Naive B cell (primary cell): Measurements from ENCODE around the gene SPRY1. TPM values are rescaled to one million over a fixed set of nuclear protein-coding genes. Genes with fewer than 3 reads are reported as not detected.

Experiments used
- ATAC-seq, 2 donors: fragments of 150-1000 bp; cut with Tn5 transposase; 2 replicates each; pipeline ENCODE4 v1.10.0; 2021; ENCODE audit warnings: low read depth in 2 of 2, mild to moderate bottlenecking in 2 of 2, moderate library complexity in 2 of 2
- DNase-seq: peaks from one replicate; pipeline ENCODE4 v3.0.0; 2022
- H3K27ac Mint-ChIP-seq, 6 donors: one replicate each; pipeline ENCODE4 v1.8.0; 2020 to 2022; ENCODE audit warnings: mild to moderate bottlenecking in 6 of 6, mixed read lengths in 6 of 6, moderate library complexity in 5 of 6, inconsistent platforms in 2 of 6
- H3K27me3 Mint-ChIP-seq, 3 donors: one replicate each; pipeline ENCODE4 v1.8.0; 2021 to 2022; ENCODE audit warnings: mixed read lengths in 3 of 3, mild to moderate bottlenecking in 1 of 3
- H3K36me3 Mint-ChIP-seq, 2 donors: one replicate each; pipeline ENCODE4 v1.8.0; 2020 to 2022; ENCODE audit warnings: mixed read lengths in 2 of 2, inconsistent platforms in 1 of 2, mild to moderate bottlenecking in 1 of 2
- H3K4me1 Mint-ChIP-seq, 3 donors: one replicate each; pipeline ENCODE4 v1.8.0; 2020 to 2022; ENCODE audit warnings: mixed read lengths in 3 of 3, inconsistent platforms in 1 of 3, mild to moderate bottlenecking in 1 of 3, moderate library complexity in 1 of 3
- H3K4me3 Mint-ChIP-seq, 8 donors: one replicate each; pipeline ENCODE4 v1.8.0; 2020 to 2022; ENCODE audit warnings: mild to moderate bottlenecking in 8 of 8, mixed read lengths in 8 of 8, moderate library complexity in 8 of 8, inconsistent platforms in 2 of 8
- H3K9me3 Mint-ChIP-seq, 7 donors: one replicate each; pipeline ENCODE4 v1.8.0; 2020 to 2022; ENCODE audit warnings: mixed read lengths in 7 of 7, mild to moderate bottlenecking in 5 of 7, inconsistent platforms in 2 of 7, moderate library complexity in 1 of 7
- polyA plus RNA-seq, 6 donors: library from polyadenylated mRNA; unstranded; fragments of 300-500 nt; fragmentation: Illumina TruSeq; gene quantifications; one replicate each; pipeline ENCODE4 v1.2.3, GENCODE V29; 2021; ENCODE audit warnings: low read depth in 6 of 6

SPRY1 gene
- polyA plus RNA-seq, 6 donors from 2014 or later: 24.3 to 44.1 (median 31.5) TPM

- H3K9me3 Mint-ChIP-seq: no peaks in the 10 kb centered on the region
- no peaks in the 10 kb centered on the region for H3K4me1 Mint-ChIP-seq
These were observed 10.0 kb upstream of the SPRY1 start for GRCh38 chr4:123386609-123387008.

GRCh38 chr4:123390846-123391456 is 5.6 kb upstream of the SPRY1 start:
- H3K27ac Mint-ChIP-seq: no peak overlapping the region
- ATAC-seq (peak; percentile 37 to 51), DNase-seq (peak; percentile 38)
- no peaks in the 10 kb centered on the region for H3K4me1 Mint-ChIP-seq
- no peaks in the 10 kb centered on the region for H3K27me3 Mint-ChIP-seq
- no peak overlapping the region for H3K4me3 Mint-ChIP-seq
- H3K36me3 Mint-ChIP-seq: no peaks in the 10 kb centered on the region
- no peaks in the 10 kb centered on the region for H3K9me3 Mint-ChIP-seq

More at GRCh38 chr4:123386609-123387008, 10.0 kb upstream of the SPRY1 start:
- peaks cover 0 to 4% (median 0%) of the 10 kb centered on the region in 3 donors for H3K27me3 Mint-ChIP-seq
- H3K36me3 Mint-ChIP-seq: no peaks in the 10 kb centered on the region
- no peak overlapping the region for H3K27ac Mint-ChIP-seq
- DNase-seq (no peak), ATAC-seq (no peak)
- no peak overlapping the region for H3K4me3 Mint-ChIP-seq

GRCh38 chr4:123393721-123394120 is 2.9 kb upstream of the SPRY1 start:
- H3K27ac Mint-ChIP-seq: peak overlapping the region in 2 of 6 donors; percentile 24 to 44
- no peak overlapping the region for H3K4me3 Mint-ChIP-seq
- no peaks in the 10 kb centered on the region for H3K9me3 Mint-ChIP-seq
- ATAC-seq (no peak), DNase-seq (no peak)
- peaks cover 6 to 8% (median 8%) of the 10 kb centered on the region in 3 donors for H3K4me1 Mint-ChIP-seq
- no peaks in the 10 kb centered on the region for H3K36me3 Mint-ChIP-seq
- H3K27me3 Mint-ChIP-seq: no peaks in the 10 kb centered on the region

GRCh38 chr4:123397144-123398065 is 810 bp downstream of the SPRY1 start:
- Mint-ChIP-seq H3K4me1 (peaks cover 20 to 38% (median 32%) of the 10 kb centered on the region in 3 donors), H3K27ac (peak overlapping the region; percentile 77 to 96 (median 86)), H3K36me3 (peaks cover 2% of the 10 kb centered on the region in 2 donors), H3K4me3 (peak overlapping the region; percentile 77 to 98 (median 92)), H3K9me3 (no peaks in the 10 kb centered on the region), H3K27me3 (no peaks in the 10 kb centered on the region)
- DNase-seq (peak; percentile 67), ATAC-seq (peak; percentile 34 to 39)

- H3K4me1 Mint-ChIP-seq: peaks cover 25 to 40% (median 39%) of the 10 kb centered on the region in 3 donors
- ATAC-seq (peak; percentile 66 to 67), DNase-seq (peak; percentile 76)
- peak overlapping the region; percentile 88 to 98 (median 96) for H3K27ac Mint-ChIP-seq
- H3K4me3 Mint-ChIP-seq: peak overlapping the region; percentile 87 to 98 (median 96)
- no peaks in the 10 kb centered on the region for H3K27me3 Mint-ChIP-seq
- H3K36me3 Mint-ChIP-seq: peaks cover 11% of the 10 kb centered on the region in 2 donors
- no peaks in the 10 kb centered on the region for H3K9me3 Mint-ChIP-seq
These were observed 1.7 kb downstream of the SPRY1 start for GRCh38 chr4:123398066-123398852.

GRCh38 chr4:123398853-123399626 is 2.4 kb downstream of the SPRY1 start:
- Mint-ChIP-seq H3K36me3 (peaks cover 12 to 17% of the 10 kb centered on the region in 2 donors), H3K4me1 (peaks cover 25 to 40% (median 39%) of the 10 kb centered on the region in 3 donors), H3K9me3 (no peaks in the 10 kb centered on the region), H3K27ac (peak overlapping the region; percentile 88 to 98 (median 96)), H3K27me3 (no peaks in the 10 kb centered on the region), H3K4me3 (peak overlapping the region; percentile 80 to 98 (median 95))
- peak; percentile 50 to 54 for ATAC-seq
- peak; percentile 56 for DNase-seq

GRCh38 chr4:123399627-123400358 is 3.2 kb downstream of the SPRY1 start:
- H3K9me3 Mint-ChIP-seq: no peaks in the 10 kb centered on the region
- peak; percentile 17 for DNase-seq
- H3K27me3 Mint-ChIP-seq: no peaks in the 10 kb centered on the region
- H3K4me3 Mint-ChIP-seq: peak overlapping the region; percentile 80 to 98 (median 95)
- H3K36me3 Mint-ChIP-seq: peaks cover 12 to 19% of the 10 kb centered on the region in 2 donors
- H3K4me1 Mint-ChIP-seq: peaks cover 25 to 40% (median 39%) of the 10 kb centered on the region in 3 donors
- ATAC-seq: no peak
- H3K27ac Mint-ChIP-seq: peak overlapping the region; percentile 49 to 98 (median 95)

- ATAC-seq (no peak), DNase-seq (no peak)
- H3K9me3 Mint-ChIP-seq: no peaks in the 10 kb centered on the region
- H3K4me1 Mint-ChIP-seq: peaks cover 22 to 36% (median 36%) of the 10 kb centered on the region in 3 donors
- H3K4me3 Mint-ChIP-seq: peak overlapping the region in 5 of 8 donors; percentile 37 to 74 (median 58)
- H3K27me3 Mint-ChIP-seq: no peaks in the 10 kb centered on the region
- peak overlapping the region in 1 of 6 donors; percentile 47 for H3K27ac Mint-ChIP-seq
- peaks cover 12 to 19% of the 10 kb centered on the region in 2 donors for H3K36me3 Mint-ChIP-seq
These were observed 4.9 kb downstream of the SPRY1 start for GRCh38 chr4:123401271-123402120.

- DNase-seq (no peak), ATAC-seq (no peak)
- peaks cover 12 to 19% of the 10 kb centered on the region in 2 donors for H3K36me3 Mint-ChIP-seq
- H3K27me3 Mint-ChIP-seq: no peaks in the 10 kb centered on the region
- no peaks in the 10 kb centered on the region for H3K9me3 Mint-ChIP-seq
- H3K4me3 Mint-ChIP-seq: peak overlapping the region in 1 of 8 donors; percentile 36
- peaks cover 19 to 33% (median 33%) of the 10 kb centered on the region in 3 donors for H3K4me1 Mint-ChIP-seq
- H3K27ac Mint-ChIP-seq: peak overlapping the region in 1 of 6 donors; percentile 77
These were observed 5.5 kb downstream of the SPRY1 start for GRCh38 chr4:123402121-123402465.

- Mint-ChIP-seq H3K27me3 (no peaks in the 10 kb centered on the region), H3K36me3 (peaks cover 12 to 19% of the 10 kb centered on the region in 2 donors), H3K4me3 (peak overlapping the region in 1 of 8 donors; percentile 28), H3K4me1 (peaks cover 19 to 33% (median 31%) of the 10 kb centered on the region in 3 donors), H3K27ac (no peak overlapping the region), H3K9me3 (no peaks in the 10 kb centered on the region)
- ATAC-seq: no peak
- DNase-seq: no peak
These were observed 6.5 kb downstream of the SPRY1 start for GRCh38 chr4:123403080-123403604.

- no peak for ATAC-seq
- peaks cover 16 to 26% (median 24%) of the 10 kb centered on the region in 3 donors for H3K4me1 Mint-ChIP-seq
- H3K4me3 Mint-ChIP-seq: no peak overlapping the region
- H3K27me3 Mint-ChIP-seq: no peaks in the 10 kb centered on the region
- DNase-seq: no peak
- no peak overlapping the region for H3K27ac Mint-ChIP-seq
- H3K36me3 Mint-ChIP-seq: peaks cover 12 to 19% of the 10 kb centered on the region in 2 donors
- H3K9me3 Mint-ChIP-seq: no peaks in the 10 kb centered on the region
These were observed 7.9 kb downstream of the SPRY1 start for GRCh38 chr4:123404533-123404932.
